ENCODE results near the gene GDF15.

The GDF15 gene

GRCh38 chr19:18373892-18374629, 11.9 kb upstream of the GDF15 start:
- no peaks in the 10 kb centered on the region for H3K9me3 ChIP-seq (ENCODE audit: control insufficient read depth, insufficient read depth, low read length)
- peaks cover 16% of the 10 kb centered on the region for H3K4me1 ChIP-seq (ENCODE audit: control insufficient read depth, low read length)
- no peaks in the 10 kb centered on the region for H4K20me1 ChIP-seq (ENCODE audit: control insufficient read depth, insufficient read depth, low read depth, low read length)
- peak overlapping the region; percentile 27 for H3K4me3 ChIP-seq (ENCODE audit: low read length)
- H3K79me2 ChIP-seq (ENCODE audit: control insufficient read depth, low read length): no peaks in the 10 kb centered on the region
- peak overlapping the region; percentile 72 for H3K4me2 ChIP-seq (ENCODE audit: low read length)
- H3K36me3 ChIP-seq (ENCODE audit: control insufficient read depth, low read length): no peaks in the 10 kb centered on the region
- H3K9me2 ChIP-seq (replicated peaks; ENCODE audit: control insufficient read depth, low read length): no peaks in the 10 kb centered on the region
- TF ChIP-seq EZH2phosphoT487 (IDR thresholded peaks at IDR 0.05; ENCODE audit: borderline replicate concordance, low read length) (no peak), CTCF (IDR thresholded peaks at IDR 0.05; ENCODE audit: low read depth, low read length, poor library complexity, severe bottlenecking) (no peak)
- H3K27ac ChIP-seq (ENCODE audit: low read depth, low read length): no peak overlapping the region
- H3K27me3 ChIP-seq (ENCODE audit: control insufficient read depth, low read length): no peaks in the 10 kb centered on the region
- 0 out of 2 replicates have a peak, but pooled peaks cover 3% of the 10 kb centered on the region for H3F3A ChIP-seq (ENCODE audit: control insufficient read depth, insufficient read depth)

GRCh38 chr19:18377026-18377425, 8.9 kb upstream of the GDF15 start:
- no peak for TF ChIP-seq CTCF (IDR thresholded peaks at IDR 0.05; ENCODE audit: low read depth, low read length, poor library complexity, severe bottlenecking)
- H3K4me3 ChIP-seq (ENCODE audit: low read length): no peak overlapping the region
- H3K27me3 ChIP-seq (ENCODE audit: control insufficient read depth, low read length): peaks cover 8% of the 10 kb centered on the region
- H3K4me1 ChIP-seq (ENCODE audit: control insufficient read depth, low read length): peaks cover 16% of the 10 kb centered on the region
- no peaks in the 10 kb centered on the region for H3K9me3 ChIP-seq (ENCODE audit: control insufficient read depth, insufficient read depth, low read length)
- no peaks in the 10 kb centered on the region for H3K36me3 ChIP-seq (ENCODE audit: control insufficient read depth, low read length)
- H3K79me2 ChIP-seq (ENCODE audit: control insufficient read depth, low read length): no peaks in the 10 kb centered on the region
- 0 out of 2 replicates have a peak, but pooled peaks cover 3% of the 10 kb centered on the region for H3F3A ChIP-seq (ENCODE audit: control insufficient read depth, insufficient read depth)
- no peaks in the 10 kb centered on the region for H4K20me1 ChIP-seq (ENCODE audit: control insufficient read depth, insufficient read depth, low read depth, low read length)
- no peaks in the 10 kb centered on the region for H3K9me2 ChIP-seq (replicated peaks; ENCODE audit: control insufficient read depth, low read length)
- H3K27ac ChIP-seq (ENCODE audit: low read depth, low read length): no peak overlapping the region
- H3K4me2 ChIP-seq (ENCODE audit: low read length): no peak overlapping the region

- TF ChIP-seq EZH2phosphoT487 (IDR thresholded peaks at IDR 0.05; ENCODE audit: borderline replicate concordance, low read length): no peak
- no peaks in the 10 kb centered on the region for H3K79me2 ChIP-seq (ENCODE audit: control insufficient read depth, low read length)
- H3K9me2 ChIP-seq (replicated peaks; ENCODE audit: control insufficient read depth, low read length): no peaks in the 10 kb centered on the region
- H3K27me3 ChIP-seq (ENCODE audit: control insufficient read depth, low read length): peaks cover 11% of the 10 kb centered on the region
- no peaks in the 10 kb centered on the region; the same call in 1 of the 2 replicates for H3K4me1 ChIP-seq (ENCODE audit: control insufficient read depth, low read length)
- H3K27ac ChIP-seq (ENCODE audit: low read depth, low read length): no peak overlapping the region
- H3F3A ChIP-seq (ENCODE audit: control insufficient read depth, insufficient read depth): 0 out of 2 replicates have a peak, but pooled peaks cover 3% of the 10 kb centered on the region
- H3K36me3 ChIP-seq (ENCODE audit: control insufficient read depth, low read length): no peaks in the 10 kb centered on the region
- H3K9me3 ChIP-seq (ENCODE audit: control insufficient read depth, insufficient read depth, low read length): no peaks in the 10 kb centered on the region
- H3K4me2 ChIP-seq (ENCODE audit: low read length): no peak overlapping the region
- no peak overlapping the region for H3K4me3 ChIP-seq (ENCODE audit: low read length)
- H4K20me1 ChIP-seq (ENCODE audit: control insufficient read depth, insufficient read depth, low read depth, low read length): no peaks in the 10 kb centered on the region
These were observed 5.9 kb upstream of the GDF15 start for GRCh38 chr19:18379803-18380747.

Data from DOHH2 (cell line).